ENCODE data around the gene ISG15. TPM values are rescaled to one million over a fixed set of nuclear protein-coding genes. Genes with fewer than 3 reads are reported as not detected.

ISG15 gene
- total and polyA plus RNA-seq, 7 donors, result 2.9 to 22.1 (median 12.4) TPM

DNA sequence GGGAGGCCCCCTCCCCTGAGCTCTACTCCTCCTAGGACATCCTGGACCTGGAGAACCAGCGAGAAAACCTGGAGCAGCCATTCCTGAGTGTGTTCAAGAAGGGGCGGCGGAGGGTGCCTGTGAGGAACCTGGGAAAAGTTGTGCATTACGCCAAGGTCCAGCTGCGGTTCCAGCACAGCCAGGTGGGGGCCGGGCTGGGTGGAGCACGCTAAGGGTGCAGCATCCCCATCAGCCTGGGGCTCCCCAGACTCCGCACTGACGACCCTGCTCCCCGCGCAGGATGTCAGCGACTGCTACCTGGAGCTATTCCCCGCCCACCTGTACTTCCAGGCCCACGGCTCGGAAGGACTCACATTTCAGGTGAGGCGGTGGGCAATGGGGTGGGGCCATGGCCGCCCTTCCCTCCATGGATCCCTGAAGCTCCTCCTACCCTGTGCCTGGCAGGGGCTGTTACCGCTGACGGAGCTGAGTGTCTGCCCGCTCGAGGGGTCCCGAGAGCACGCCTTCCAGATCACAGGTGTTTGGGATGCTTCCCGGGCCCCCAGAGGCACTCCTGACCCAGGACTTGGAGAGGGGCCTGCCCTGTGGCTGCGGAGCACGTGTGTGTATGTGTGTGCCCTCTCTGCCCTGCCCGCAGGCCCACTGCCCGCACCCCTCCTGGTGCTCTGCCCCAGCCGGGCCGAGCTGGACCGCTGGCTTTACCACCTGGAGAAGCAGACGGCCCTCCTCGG lies 42.9 kb upstream of the ISG15 start:
- Histone ChIP-seq H3K9me3 (no peaks in the 10 kb centered on the region), H3K27ac (no peak overlapping the region), H3K27me3 (ENCODE audit: insufficient read depth in 3 of 3, low read length in 2 of 3) (peaks cover 0 to 41% (median 5%) of the 10 kb centered on the region in 3 donors), H3K36me3 (ENCODE audit: insufficient read depth in 1 of 2, low read depth in 1 of 2) (no peaks in the 10 kb centered on the region), H3K4me3 (no peak overlapping the region), H3K4me1 (peaks cover 16% of the 10 kb centered on the region)
- DNase-seq (peak in 1 of 2 donors; percentile 12), ATAC-seq (no peak)
- intact Hi-C loops (cut with DNase I), result no loop called here
- WGBS, 3 donors, result 11 to 14% (median 11%) methylated on average over 29 to 33 of the region's 33 CpGs
- TF ChIP-seq, protein P1, sequence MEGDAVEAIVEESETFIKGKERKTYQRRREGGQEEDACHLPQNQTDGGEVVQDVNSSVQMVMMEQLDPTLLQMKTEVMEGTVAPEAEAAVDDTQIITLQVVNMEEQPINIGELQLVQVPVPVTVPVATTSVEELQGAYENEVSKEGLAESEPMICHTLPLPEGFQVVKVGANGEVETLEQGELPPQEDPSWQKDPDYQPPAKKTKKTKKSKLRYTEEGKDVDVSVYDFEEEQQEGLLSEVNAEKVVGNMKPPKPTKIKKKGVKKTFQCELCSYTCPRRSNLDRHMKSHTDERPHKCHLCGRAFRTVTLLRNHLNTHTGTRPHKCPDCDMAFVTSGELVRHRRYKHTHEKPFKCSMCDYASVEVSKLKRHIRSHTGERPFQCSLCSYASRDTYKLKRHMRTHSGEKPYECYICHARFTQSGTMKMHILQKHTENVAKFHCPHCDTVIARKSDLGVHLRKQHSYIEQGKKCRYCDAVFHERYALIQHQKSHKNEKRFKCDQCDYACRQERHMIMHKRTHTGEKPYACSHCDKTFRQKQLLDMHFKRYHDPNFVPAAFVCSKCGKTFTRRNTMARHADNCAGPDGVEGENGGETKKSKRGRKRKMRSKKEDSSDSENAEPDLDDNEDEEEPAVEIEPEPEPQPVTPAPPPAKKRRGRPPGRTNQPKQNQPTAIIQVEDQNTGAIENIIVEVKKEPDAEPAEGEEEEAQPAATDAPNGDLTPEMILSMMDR (IDR thresholded peaks at IDR 0.05), result no peak

DNA sequence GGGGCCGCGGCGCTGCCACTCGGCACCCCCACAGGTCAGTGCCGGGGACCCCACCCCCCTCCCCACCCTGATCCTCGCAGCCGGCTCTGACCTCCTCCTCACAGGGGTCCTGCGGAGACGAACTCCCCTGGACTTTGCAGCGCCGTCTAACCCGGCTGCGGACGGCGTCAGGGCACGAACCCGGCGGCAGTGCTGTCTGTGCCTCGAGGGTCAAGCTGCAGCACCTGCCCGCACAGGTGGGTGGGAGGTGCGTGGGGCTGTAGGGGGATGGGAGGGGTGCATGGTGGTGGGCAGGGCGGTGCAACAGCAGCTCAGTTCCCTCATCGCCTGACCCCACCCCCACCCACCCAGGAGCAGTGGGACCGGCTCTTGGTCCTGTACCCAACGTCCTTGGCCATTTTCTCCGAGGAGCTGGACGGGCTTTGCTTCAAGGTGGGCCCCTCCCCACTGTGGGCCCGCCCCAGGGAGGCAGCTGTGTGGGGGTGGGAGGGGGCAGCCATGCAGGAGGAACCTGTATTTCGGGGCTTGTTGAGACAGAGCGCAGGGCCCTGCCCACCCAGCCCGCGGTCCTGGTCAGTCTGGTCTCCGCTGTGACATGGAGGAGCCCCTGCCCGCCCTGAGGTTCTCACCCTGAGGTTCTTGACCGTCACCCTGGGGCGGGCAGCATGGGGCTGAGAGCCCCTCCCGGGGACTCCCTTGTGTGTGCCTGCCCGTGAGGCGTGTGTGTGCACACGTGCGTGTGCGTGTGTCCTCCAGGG lies 42.1 kb upstream of the ISG15 start:
- Histone ChIP-seq H3K27ac (no peak overlapping the region), H3K27me3 (ENCODE audit: insufficient read depth in 3 of 3, low read length in 2 of 3) (peaks cover 0 to 37% (median 5%) of the 10 kb centered on the region in 3 donors), H3K9me3 (no peaks in the 10 kb centered on the region), H3K4me3 (no peak overlapping the region), H3K36me3 (ENCODE audit: insufficient read depth in 1 of 2, low read depth in 1 of 2) (no peaks in the 10 kb centered on the region), H3K4me1 (peaks cover 12% of the 10 kb centered on the region)
- WGBS, 3 donors, result 28 to 32% (median 31%) methylated on average over 35 to 42 of the region's 42 CpGs
- DNase-seq (no peak), ATAC-seq (peak in 2 of 4 donors; percentile 0 to 1)
- TF ChIP-seq, protein P1 (IDR thresholded peaks at IDR 0.05), result no peak
- intact Hi-C loops (cut with DNase I), result no loop called here

DNA sequence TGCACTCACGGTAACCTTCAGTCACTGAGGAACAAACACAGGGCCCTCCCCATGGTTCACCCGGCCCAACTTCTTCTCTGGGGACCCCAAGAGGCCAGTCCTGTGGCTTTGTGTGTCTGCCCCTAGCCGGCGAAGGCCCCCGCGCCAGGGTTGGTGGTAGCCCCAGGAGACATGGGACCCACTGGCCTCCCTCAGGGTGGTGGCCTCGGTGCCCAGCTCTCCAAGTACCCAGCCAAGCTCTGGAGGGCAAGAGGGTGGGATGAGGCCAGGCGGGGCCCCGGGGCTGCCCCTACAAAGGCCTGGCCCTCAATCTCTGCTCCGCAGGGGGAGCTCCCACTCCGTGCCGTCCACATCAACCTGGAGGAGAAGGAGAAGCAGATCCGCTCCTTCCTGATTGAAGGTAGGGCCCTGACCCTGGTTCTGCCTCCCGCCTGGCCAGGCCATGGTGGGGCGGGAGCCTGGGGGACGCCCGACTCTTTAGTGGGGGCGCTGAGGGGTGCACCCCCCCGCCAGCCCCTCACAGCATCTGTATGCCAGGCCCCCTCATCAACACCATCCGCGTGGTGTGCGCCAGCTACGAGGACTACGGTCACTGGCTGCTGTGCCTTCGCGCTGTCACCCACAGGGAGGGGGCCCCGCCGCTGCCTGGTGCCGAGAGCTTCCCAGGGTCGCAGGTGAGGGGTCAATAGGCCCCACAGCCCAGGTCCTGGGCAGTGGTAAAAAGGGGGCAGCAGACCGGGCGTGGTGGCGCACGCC lies 41.4 kb upstream of the ISG15 start:
- WGBS, 3 donors, result 66 to 69% (median 66%) methylated on average over 32 to 34 of the region's 34 CpGs
- Histone ChIP-seq H3K27me3 (ENCODE audit: insufficient read depth in 3 of 3, low read length in 2 of 3) (peaks cover 0 to 32% (median 5%) of the 10 kb centered on the region in 3 donors), H3K27ac (no peak overlapping the region), H3K9me3 (no peaks in the 10 kb centered on the region), H3K36me3 (ENCODE audit: insufficient read depth in 1 of 2, low read depth in 1 of 2) (no peaks in the 10 kb centered on the region), H3K4me1 (peaks cover 6% of the 10 kb centered on the region), H3K4me3 (no peak overlapping the region)
- intact Hi-C loops (cut with DNase I), result no loop called here
- peak in 3 of 4 donors; percentile 1 to 7 (median 2) for ATAC-seq
- no peak for DNase-seq
- TF ChIP-seq, protein P1 (IDR thresholded peaks at IDR 0.05), result no peak

DNA sequence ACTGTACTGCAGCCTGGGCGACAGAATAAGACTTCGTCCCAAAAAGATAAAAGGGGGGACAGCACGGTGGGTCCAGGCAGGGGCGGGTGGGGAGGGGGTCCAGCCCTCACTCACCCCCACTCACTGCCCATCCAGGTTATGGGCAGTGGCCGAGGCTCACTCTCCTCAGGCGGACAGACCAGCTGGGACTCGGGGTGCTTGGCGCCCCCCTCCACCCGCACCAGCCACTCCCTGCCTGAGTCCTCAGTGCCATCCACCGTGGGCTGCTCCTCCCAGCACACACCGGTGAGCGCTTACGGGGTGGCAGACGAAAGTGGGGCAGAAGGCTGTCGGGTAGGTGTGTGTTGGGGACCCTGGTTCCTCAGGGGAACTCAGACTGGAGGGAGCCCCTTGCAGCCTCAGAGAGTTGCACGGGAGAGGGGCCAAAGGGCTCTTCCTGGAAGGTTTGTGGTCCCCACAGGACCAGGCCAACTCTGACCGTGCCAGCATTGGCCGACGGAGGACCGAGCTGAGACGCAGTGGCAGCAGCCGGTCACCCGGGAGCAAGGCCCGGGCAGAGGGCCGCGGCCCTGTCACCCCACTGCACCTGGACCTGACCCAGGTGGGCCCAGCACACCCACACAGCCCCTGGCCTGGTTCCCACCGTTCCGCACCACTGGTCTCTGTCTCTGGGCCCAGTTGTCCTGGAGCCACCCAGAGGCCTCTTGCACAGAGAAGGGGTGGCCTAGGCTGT lies 40.4 kb upstream of the ISG15 start:
- peaks cover 0 to 23% (median 2%) of the 10 kb centered on the region in 3 donors for H3K27me3 ChIP-seq (ENCODE audit: insufficient read depth in 3 of 3, low read length in 2 of 3)
- intact Hi-C loops (cut with DNase I), result no loop called here
- no peak overlapping the region for H3K4me3 ChIP-seq
- H3K4me1 ChIP-seq, result no peaks in the 10 kb centered on the region
- DNase-seq (peak in 1 of 2 donors; percentile 72), ATAC-seq (peak; percentile 17 to 41 (median 28))
- no peak overlapping the region for H3K27ac ChIP-seq
- WGBS, 3 donors, result 39 to 56% (median 43%) methylated on average over 28 of the region's 28 CpGs
- H3K9me3 ChIP-seq, result no peaks in the 10 kb centered on the region
- TF ChIP-seq, protein P1 (IDR thresholded peaks at IDR 0.05), result no peak
- no peaks in the 10 kb centered on the region for H3K36me3 ChIP-seq (ENCODE audit: insufficient read depth in 1 of 2, low read depth in 1 of 2)
